ENCODE data around the gene SDC1. TPM values are rescaled to one million over a fixed set of nuclear protein-coding genes. Genes with fewer than 3 reads are reported as not detected.

SDC1 gene
- total RNA-seq, 1 donor from 2014 or later, result 11.1 TPM

GRCh38 chr2:20171445-20171977, 53.4 kb downstream of the SDC1 start:
- Mint-ChIP-seq H3K4me3 (ENCODE audit: unreplicated experiment) (no peak overlapping the region), H3K27ac (ENCODE audit: unreplicated experiment) (no peak overlapping the region), H3K36me3 (ENCODE audit: unreplicated experiment) (no peaks in the 10 kb centered on the region), H3K9me3 (ENCODE audit: unreplicated experiment) (no peaks in the 10 kb centered on the region), H3K4me1 (ENCODE audit: unreplicated experiment) (no peaks in the 10 kb centered on the region), H3K27me3 (ENCODE audit: unreplicated experiment) (no peaks in the 10 kb centered on the region)
- DNase-seq (ENCODE audit: extremely low spot score, unreplicated experiment), result no peak
- TF ChIP-seq, protein P1, sequence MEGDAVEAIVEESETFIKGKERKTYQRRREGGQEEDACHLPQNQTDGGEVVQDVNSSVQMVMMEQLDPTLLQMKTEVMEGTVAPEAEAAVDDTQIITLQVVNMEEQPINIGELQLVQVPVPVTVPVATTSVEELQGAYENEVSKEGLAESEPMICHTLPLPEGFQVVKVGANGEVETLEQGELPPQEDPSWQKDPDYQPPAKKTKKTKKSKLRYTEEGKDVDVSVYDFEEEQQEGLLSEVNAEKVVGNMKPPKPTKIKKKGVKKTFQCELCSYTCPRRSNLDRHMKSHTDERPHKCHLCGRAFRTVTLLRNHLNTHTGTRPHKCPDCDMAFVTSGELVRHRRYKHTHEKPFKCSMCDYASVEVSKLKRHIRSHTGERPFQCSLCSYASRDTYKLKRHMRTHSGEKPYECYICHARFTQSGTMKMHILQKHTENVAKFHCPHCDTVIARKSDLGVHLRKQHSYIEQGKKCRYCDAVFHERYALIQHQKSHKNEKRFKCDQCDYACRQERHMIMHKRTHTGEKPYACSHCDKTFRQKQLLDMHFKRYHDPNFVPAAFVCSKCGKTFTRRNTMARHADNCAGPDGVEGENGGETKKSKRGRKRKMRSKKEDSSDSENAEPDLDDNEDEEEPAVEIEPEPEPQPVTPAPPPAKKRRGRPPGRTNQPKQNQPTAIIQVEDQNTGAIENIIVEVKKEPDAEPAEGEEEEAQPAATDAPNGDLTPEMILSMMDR (IDR thresholded peaks at IDR 0.05), result no peak

- no peak overlapping the region for H3K4me3 Mint-ChIP-seq (ENCODE audit: unreplicated experiment)
- no peaks in the 10 kb centered on the region for H3K27me3 Mint-ChIP-seq (ENCODE audit: unreplicated experiment)
- H3K9me3 Mint-ChIP-seq (ENCODE audit: unreplicated experiment), result no peaks in the 10 kb centered on the region
- H3K27ac Mint-ChIP-seq (ENCODE audit: unreplicated experiment), result no peak overlapping the region
- H3K4me1 Mint-ChIP-seq (ENCODE audit: unreplicated experiment), result no peaks in the 10 kb centered on the region
- H3K36me3 Mint-ChIP-seq (ENCODE audit: unreplicated experiment), result no peaks in the 10 kb centered on the region
- DNase-seq (ENCODE audit: extremely low spot score, unreplicated experiment), result no peak
- TF ChIP-seq, protein P1 (IDR thresholded peaks at IDR 0.05), result no peak
These were observed 54.2 kb downstream of the SDC1 start for GRCh38 chr2:20170704-20171250.

GRCh38 chr2:20169796-20170703, 54.9 kb downstream of the SDC1 start:
- H3K9me3 Mint-ChIP-seq (ENCODE audit: unreplicated experiment), result no peaks in the 10 kb centered on the region
- H3K4me1 Mint-ChIP-seq (ENCODE audit: unreplicated experiment), result no peaks in the 10 kb centered on the region
- no peak overlapping the region for H3K27ac Mint-ChIP-seq (ENCODE audit: unreplicated experiment)
- no peak overlapping the region for H3K4me3 Mint-ChIP-seq (ENCODE audit: unreplicated experiment)
- H3K27me3 Mint-ChIP-seq (ENCODE audit: unreplicated experiment), result no peaks in the 10 kb centered on the region
- TF ChIP-seq, protein P1 (IDR thresholded peaks at IDR 0.05), result no peak
- DNase-seq (ENCODE audit: extremely low spot score, unreplicated experiment), result no peak
- H3K36me3 Mint-ChIP-seq (ENCODE audit: unreplicated experiment), result no peaks in the 10 kb centered on the region

DNA sequence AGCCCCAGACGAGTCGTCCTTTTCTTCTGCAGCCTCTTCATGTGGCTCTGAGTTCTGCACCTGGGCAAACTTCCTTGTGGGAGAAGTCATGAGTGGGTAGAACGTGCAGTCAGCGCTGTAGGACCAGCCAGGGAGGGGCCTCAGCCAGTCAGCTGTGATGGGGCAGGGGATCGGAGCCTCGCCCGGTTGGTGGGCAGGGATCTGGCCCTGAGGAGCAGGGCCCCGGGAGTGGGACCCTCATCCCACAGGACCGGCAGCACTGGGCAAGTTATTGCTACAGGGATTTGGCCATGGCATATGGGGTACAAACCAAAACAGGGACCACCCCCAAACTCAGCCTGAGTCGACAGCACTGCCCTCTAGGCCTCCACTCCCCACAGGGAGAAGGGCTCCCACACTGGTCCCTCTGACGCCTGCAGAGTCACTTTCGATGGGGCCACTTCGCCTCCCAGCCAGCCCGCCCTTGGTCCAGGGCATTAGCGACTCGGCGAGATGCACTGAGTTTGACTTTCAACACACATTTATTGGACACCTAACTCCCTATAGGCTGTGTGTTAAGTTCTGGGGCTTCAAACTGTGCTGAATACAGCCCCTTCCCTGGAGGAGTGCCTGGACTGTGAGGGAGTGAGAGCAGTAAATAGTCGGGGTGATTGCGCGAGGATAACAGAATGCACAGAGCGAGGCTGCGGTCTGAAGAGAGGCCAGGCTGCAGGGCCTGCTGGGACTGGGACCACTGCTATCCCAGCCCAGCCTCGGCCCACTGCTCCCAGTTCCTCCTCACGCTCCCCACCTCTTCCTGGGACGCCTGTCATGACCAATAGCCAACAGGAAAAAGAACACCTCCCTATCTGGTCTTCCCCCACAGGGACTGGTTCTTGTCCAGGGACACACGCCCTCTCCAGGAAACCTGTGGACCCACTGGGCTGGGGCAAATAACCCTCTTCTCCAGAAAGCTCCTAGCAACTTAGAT, 55.9 kb downstream of the SDC1 start:
- Mint-ChIP-seq H3K4me3 (ENCODE audit: unreplicated experiment) (no peak overlapping the region), H3K9me3 (ENCODE audit: unreplicated experiment) (no peaks in the 10 kb centered on the region), H3K27ac (ENCODE audit: unreplicated experiment) (no peak overlapping the region), H3K4me1 (ENCODE audit: unreplicated experiment) (no peaks in the 10 kb centered on the region), H3K27me3 (ENCODE audit: unreplicated experiment) (no peaks in the 10 kb centered on the region), H3K36me3 (ENCODE audit: unreplicated experiment) (no peaks in the 10 kb centered on the region)
- TF ChIP-seq, protein P1 (IDR thresholded peaks at IDR 0.05), result no peak
- no peak for DNase-seq (ENCODE audit: extremely low spot score, unreplicated experiment)
